ENCODE measurements around the gene MCCD1.

DNA sequence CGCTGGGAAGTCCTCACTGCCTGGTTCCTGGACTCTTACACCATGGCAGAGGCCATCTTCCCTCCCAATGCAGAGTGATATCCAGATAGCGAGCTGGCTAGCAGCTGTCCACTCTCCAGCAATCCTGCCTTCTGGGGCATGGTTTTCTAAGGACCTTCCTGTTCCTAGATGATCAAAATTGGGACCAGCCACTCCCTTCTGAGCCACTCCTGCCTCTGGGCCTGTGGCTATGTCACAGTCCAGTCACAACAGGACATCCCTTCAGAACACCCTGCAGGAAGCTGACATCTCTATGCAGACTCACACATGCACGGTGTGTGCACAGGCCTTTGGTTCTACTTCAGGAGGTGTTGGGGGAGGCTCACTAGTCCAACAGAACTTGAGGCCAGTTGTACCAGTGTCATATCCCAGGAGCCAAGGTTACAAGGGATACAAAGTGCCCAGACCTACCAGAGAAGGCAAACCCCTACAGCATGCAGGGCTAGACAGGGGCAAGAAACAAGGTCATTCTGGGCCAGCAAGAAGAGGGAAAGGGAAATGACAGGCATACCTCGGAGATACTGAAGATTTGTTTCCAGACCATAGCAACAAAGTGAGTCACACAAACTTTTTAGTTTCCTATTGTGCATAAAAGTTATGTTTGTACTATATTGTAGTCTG lies 2.7 kb upstream of the MCCD1 start:
- TF ChIP-seq, protein P1, sequence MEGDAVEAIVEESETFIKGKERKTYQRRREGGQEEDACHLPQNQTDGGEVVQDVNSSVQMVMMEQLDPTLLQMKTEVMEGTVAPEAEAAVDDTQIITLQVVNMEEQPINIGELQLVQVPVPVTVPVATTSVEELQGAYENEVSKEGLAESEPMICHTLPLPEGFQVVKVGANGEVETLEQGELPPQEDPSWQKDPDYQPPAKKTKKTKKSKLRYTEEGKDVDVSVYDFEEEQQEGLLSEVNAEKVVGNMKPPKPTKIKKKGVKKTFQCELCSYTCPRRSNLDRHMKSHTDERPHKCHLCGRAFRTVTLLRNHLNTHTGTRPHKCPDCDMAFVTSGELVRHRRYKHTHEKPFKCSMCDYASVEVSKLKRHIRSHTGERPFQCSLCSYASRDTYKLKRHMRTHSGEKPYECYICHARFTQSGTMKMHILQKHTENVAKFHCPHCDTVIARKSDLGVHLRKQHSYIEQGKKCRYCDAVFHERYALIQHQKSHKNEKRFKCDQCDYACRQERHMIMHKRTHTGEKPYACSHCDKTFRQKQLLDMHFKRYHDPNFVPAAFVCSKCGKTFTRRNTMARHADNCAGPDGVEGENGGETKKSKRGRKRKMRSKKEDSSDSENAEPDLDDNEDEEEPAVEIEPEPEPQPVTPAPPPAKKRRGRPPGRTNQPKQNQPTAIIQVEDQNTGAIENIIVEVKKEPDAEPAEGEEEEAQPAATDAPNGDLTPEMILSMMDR (IDR thresholded peaks at IDR 0.05) = no peak
- TF ChIP-seq POLR2A (IDR thresholded peaks at IDR 0.05) = no peak
